ENCODE results near the gene AQP2.

The AQP2 gene

DNA sequence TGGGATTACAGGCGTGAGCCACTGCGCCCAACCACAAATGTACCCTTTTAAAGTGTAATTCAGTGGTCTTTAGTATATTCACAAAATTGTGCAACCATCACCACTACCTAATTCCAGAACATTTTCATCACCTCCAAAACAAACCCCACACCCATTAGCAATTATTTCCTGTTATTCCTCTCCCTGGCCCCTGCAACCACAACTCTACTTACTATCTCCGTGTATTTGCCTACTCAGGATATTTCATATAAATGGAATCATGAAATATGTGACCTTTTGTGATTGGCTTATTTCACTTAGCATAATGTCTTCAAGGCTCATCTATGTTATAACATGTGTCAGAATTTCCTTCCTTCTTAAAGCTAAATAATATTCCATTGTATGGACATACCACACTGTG is 16.0 kb upstream of the AQP2 start:
- no peak overlapping the region for H3K27ac ChIP-seq
- no peak for TF ChIP-seq CTCF (IDR thresholded peaks at IDR 0.05)
- no peak for TF ChIP-seq ZFX (IDR thresholded peaks at IDR 0.05; ENCODE audit: borderline replicate concordance)

- no peak overlapping the region for H3K27ac ChIP-seq
- TF ChIP-seq CTCF (IDR thresholded peaks at IDR 0.05), result no peak
- no peak for TF ChIP-seq ZFX (IDR thresholded peaks at IDR 0.05; ENCODE audit: borderline replicate concordance)
Measured at GRCh38 chr12:49936925-49937324, 13.6 kb upstream of the AQP2 start.

DNA sequence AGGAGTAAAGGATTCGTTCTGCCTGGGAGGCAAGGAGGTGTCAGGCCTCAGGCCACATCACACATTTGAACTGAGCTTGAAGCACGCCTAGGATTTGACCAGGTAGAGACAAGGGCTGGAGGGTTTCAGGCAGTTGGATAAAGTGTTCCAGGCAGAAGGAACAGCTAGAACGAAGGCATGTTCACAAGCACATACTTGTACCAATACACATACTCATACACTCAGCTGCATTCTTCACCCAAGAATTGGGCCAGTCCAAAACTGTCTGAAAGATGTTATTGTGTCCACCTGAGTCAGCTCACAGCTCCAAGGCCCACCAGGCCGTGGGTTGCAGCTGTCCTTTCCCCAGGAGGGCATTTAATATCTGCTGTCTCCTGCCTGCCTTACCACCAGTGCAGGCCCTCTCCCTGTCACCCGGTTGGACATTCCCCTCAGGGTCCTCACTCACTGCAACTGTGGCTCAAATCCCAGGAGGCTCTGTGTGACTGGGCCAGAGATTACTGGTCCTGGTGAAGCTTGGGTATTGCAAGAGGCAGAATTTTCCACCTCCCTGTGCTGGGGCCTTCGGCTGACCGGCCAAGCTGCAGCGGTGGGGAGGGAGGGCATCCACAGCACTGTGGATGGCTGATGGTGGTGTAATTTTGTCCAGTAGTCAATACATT is 12.8 kb upstream of the AQP2 start:
- H3K27ac ChIP-seq, result no peak overlapping the region
- TF ChIP-seq ZFX (IDR thresholded peaks at IDR 0.05; ENCODE audit: borderline replicate concordance) (no peak), CTCF (IDR thresholded peaks at IDR 0.05) (no peak)

GRCh38 chr12:49939307-49939706 is 11.2 kb upstream of the AQP2 start:
- TF ChIP-seq CTCF (IDR thresholded peaks at IDR 0.05) (no peak), ZFX (IDR thresholded peaks at IDR 0.05; ENCODE audit: borderline replicate concordance) (no peak)
- no peak overlapping the region for H3K27ac ChIP-seq

- TF ChIP-seq CTCF (IDR thresholded peaks at IDR 0.05), result no peak
- TF ChIP-seq ZFX (IDR thresholded peaks at IDR 0.05; ENCODE audit: borderline replicate concordance), result no peak
- H3K27ac ChIP-seq, result no peak overlapping the region
Measured at GRCh38 chr12:49939707-49940106, 10.8 kb upstream of the AQP2 start.

DNA sequence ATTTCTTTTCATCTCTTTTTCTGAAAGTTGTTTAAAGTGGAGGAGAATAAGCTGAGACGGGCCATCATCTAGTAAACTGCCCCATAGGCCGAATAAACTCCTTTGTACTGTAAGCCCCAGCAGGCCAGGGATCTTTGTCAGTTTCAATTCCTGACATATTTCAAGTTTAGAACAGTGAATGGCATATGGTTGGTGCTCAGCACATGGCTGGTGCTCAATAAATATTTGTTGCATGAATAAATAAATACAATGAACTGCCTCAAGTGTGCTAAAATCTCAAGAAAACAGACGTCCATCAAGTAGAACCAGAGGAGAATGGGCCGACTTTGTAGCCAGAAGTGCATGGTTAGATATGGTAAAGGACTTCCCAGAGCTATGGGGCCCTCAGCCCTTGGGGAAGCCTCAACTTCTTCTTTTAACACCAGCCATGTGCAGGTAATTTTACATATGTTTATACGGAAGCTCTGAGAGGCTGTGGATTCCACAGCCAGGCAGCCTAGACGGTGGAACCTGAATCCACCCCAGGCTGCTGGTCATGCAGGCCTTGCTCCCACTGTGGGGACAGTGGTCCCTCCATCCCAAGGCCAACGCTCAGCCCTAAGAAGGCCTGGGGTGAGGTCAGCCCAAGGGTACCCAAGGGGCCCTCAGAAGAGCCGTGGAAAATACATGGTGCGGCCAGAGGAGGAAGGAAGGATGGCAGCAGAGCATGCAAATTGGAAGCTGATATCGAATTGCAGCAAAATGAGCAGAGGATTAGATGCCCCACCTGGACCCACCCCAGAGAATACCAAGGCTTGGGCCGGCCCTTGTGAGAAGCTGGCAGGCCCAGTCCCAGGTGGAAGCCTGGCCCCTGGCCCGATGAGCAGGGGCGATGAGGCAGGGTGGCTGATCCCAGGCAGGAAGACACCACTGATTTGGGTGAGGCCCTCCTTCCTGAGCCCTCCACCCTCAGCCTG is 8.7 kb upstream of the AQP2 start:
- no peak for TF ChIP-seq ZFX (IDR thresholded peaks at IDR 0.05; ENCODE audit: borderline replicate concordance)
- no peak for TF ChIP-seq CTCF (IDR thresholded peaks at IDR 0.05)
- no peak overlapping the region for H3K27ac ChIP-seq

- TF ChIP-seq ZFX (IDR thresholded peaks at IDR 0.05; ENCODE audit: borderline replicate concordance), result no peak
- no peak for TF ChIP-seq CTCF (IDR thresholded peaks at IDR 0.05)
- no peak overlapping the region for H3K27ac ChIP-seq
Measured at GRCh38 chr12:49942512-49942893, 8.0 kb upstream of the AQP2 start.
